GM10266 (cell line): ENCODE data around the gene RGL4.
"Not testable (repeated sequence)": the region's sequence is repeated elsewhere in the genome, so short reads cannot be mapped to it uniquely, and the experiment has no call there.

Experiments used
- DNase-seq: peaks from one replicate; pipeline ENCODE4 v3.0.0; 2012; ENCODE audit errors: extremely low spot score
- TF ChIP-seq, protein P1 (sequence below): IDR thresholded peaks from 2 replicates; pipeline ENCODE4 v1.5.1; 2012; ENCODE audit warnings: mild to moderate bottlenecking, low read depth; ENCODE audit not compliant: control insufficient read depth, insufficient read depth; ENCODE audit errors: missing control alignments

RGL4 gene

DNA sequence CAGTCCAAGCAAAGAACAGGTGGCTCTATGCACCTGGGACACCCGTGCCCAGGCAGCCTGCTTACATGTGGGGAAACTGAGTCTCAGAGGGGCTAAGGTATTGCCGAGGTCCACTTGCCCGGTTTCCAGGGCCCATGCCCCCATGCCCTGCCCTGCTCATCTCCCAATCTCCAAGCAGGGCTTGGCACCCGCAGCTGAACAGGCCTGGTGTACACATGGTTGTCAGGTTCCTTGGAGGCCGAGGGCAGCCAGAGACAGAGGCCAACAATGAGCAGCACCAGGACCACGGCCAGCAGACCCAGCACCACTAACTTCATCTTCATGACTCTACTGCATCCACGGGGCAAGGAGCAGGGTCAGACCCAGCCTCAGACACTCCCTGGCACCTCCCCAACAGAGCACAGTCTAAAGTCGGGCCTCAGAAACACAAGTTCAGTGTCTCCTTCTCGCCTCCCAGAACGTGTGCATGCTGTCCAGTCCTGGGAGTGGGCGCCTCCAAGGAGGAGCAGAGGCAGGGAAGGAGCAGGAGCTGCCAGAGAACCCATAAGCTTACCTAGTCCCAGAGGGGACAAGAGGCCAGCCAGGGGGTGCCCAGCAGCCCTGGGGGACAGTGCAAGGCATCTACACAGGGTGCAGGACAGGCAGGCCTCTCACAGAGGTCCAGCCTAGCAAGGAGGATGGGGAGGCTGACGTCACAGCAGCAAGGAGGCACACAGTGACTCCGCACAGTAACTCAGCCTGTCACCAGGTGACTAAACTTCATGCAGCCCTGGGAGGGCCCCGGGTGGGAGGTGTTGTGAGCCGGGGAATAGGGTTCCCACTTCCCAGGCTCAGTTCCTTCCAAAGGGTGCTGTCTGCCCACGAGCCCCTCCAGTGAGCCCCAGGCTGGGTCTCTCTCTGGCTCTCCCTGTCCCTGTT, 20.2 kb upstream of the RGL4 start:
- no peak for DNase-seq
- TF ChIP-seq, protein P1, sequence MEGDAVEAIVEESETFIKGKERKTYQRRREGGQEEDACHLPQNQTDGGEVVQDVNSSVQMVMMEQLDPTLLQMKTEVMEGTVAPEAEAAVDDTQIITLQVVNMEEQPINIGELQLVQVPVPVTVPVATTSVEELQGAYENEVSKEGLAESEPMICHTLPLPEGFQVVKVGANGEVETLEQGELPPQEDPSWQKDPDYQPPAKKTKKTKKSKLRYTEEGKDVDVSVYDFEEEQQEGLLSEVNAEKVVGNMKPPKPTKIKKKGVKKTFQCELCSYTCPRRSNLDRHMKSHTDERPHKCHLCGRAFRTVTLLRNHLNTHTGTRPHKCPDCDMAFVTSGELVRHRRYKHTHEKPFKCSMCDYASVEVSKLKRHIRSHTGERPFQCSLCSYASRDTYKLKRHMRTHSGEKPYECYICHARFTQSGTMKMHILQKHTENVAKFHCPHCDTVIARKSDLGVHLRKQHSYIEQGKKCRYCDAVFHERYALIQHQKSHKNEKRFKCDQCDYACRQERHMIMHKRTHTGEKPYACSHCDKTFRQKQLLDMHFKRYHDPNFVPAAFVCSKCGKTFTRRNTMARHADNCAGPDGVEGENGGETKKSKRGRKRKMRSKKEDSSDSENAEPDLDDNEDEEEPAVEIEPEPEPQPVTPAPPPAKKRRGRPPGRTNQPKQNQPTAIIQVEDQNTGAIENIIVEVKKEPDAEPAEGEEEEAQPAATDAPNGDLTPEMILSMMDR, result no peak

DNA sequence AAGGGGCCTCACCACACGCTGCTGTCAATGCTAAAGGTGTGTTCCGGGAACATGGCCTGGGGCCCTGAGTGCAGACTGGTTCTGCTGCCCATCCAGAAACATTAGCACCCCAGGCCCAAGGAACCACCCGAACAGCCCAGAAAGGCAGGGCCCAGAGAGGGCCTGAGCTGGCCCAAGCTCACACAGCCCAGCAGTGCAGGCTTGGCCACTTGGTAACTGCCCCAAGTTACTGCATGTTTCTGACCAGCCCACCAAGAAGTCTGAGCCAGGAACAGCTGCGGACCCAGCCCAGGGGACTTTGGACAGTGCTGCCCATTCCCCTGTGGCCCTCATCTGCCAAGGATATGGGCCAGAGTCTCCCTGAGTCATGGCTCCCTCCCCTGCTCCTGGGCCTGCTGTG, 19.4 kb upstream of the RGL4 start:
- DNase-seq, result not testable (repeated sequence)

DNA sequence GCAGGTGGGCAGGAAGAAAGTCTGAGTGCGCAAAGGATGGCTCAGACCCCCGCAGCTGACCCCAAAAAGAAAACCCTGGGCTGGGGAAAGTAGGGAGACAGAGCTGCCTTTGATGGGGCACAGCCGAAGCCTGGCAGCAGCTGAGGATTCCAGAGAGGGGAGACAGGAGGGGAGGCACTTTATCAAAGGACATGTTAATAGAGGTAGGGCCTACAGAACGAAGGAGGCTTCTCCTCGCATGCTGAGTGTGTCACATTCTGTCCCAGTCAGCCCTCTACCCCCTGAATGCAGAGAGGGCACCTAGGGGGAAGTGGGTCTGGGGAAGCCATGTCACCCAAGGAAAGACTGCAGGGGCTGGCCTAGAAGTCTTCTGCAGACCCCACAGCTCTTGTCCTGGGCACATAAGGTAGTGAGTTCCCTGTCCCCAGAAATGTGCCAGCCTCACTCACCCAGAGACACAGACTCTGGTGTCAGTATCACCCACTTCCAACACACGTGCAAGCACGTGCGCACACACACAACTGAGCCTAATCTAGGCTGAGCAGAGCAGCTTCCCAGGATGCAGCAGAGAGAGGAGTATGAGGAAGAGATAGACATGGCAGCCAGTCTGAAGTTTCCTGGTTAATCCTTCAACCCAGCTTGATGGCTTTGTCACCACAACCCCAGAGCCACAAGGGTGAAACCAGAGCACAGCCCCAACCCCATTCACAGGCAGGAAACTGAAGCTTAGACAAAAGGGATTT, 18.3 kb upstream of the RGL4 start:
- not testable (repeated sequence) for DNase-seq

GRCh38 chr22:23673050-23673620, 17.7 kb upstream of the RGL4 start:
- no peak for DNase-seq
- TF ChIP-seq, protein P1, result no peak

GRCh38 chr22:23673826-23674690, 16.8 kb upstream of the RGL4 start:
- TF ChIP-seq, protein P1, result no peak
- no peak for DNase-seq

DNA sequence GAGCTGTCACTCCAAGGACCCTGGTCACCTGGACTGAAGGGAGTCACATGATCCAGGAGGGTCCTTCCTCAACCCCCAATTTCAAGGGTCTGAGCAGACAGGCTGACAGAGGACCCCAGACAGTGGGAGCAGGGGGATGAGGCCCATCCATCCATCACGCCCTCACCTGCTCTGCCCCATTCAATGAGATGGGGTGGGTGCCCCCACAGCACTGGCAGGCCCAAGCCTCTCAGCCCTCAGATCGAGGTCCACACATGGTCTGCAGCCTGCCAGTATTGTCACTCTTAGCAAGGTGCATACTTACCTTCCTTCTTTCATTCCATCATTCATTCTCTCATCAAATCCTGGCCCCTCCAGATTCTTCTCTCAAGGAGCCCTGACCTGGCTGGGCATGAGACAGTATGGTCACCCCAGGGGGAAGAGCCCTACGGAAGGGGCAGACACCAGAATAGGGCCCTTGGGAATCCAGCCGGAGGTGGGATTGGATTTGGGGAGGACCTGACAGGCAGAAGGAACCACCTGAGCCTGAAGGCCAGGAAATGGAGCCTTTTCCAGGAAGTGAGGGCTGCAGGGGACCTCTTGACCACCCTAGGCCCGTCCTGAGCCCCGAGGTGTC, 15.8 kb upstream of the RGL4 start:
- not testable (repeated sequence) for DNase-seq

DNA sequence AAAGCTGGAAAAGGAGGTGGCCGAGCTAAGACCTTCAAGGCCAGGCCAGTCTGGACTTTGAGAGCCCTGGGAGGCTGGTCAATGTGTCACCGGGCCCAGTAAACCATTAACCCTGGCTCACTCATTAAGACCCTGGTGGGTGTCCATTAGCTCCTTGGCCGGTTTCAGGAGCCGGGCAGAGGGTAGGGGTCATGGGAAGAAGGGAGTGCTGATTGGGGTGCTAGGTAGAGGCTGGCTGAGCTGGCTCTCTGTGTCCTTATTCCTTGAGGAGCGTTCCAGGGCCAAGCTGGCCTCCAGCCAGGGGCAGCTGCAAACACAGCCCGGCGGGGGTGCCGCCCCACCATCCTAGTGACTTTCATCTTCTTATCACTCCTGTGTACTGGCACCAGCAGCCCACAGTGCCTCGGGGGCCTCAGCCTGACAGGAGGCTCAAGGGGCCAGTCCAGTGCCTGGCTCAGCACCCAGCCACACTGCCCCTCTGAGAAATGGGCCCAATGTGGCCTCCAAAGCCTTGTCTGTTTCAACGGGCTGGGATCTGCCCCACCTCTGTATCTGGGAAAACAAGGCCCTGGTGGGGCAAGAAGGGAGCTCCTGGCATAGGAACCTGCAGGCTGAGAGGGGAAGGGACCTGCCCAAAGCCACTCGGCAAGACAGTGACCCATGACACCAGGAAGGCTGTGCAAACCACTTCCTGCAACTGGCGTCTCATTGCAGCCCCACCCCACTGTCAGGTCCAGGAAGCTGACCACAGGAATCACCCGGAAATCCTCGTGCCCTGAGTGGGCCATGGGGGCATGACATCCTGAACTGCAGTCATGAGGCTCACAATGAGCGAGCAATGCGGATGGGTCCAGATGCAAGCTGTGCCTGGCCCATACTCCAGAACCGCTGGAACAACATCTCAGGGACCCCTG, 15.1 kb upstream of the RGL4 start:
- TF ChIP-seq, protein P1, result no peak
- DNase-seq, result no peak

- not testable (repeated sequence) for DNase-seq
Observed at GRCh38 chr22:23676841-23677700, 13.7 kb upstream of the RGL4 start.
